OCI-LY7 (cell line): Measurements from ENCODE around the gene DPP8.

Experiments used
- CTCF ChIP-seq: fragments of 200-600 bp; sonication (generic); conservative IDR thresholded peaks from 2 replicates; pipeline ENCODE4 v1.5.1; 2014; ENCODE audit warnings: mild to moderate bottlenecking, antibody characterized with exemption, low read length, moderate library complexity, mixed read lengths
- EZH2phosphoT487 ChIP-seq: fragments of 200-600 bp; sonication (generic); IDR thresholded peaks from 2 replicates; pipeline ENCODE4 v1.6.1; 2018; ENCODE audit warnings: low read depth, borderline replicate concordance, mild to moderate bottlenecking, mixed run types, antibody characterized with exemption, low read length, moderate library complexity, mixed read lengths

GRCh38 chr15:65460741-65461347 lies 56.6 kb downstream of the DPP8 start:
- TF ChIP-seq CTCF = no peak
- TF ChIP-seq EZH2phosphoT487 = no peak
